ENCODE results near the gene GFER. TPM values are rescaled to one million over a fixed set of nuclear protein-coding genes. Genes with fewer than 3 reads are reported as not detected.

The GFER gene
- total RNA-seq, 4 donors from 2014 or later = 9.7 to 14.4 (median 11.6) TPM

DNA sequence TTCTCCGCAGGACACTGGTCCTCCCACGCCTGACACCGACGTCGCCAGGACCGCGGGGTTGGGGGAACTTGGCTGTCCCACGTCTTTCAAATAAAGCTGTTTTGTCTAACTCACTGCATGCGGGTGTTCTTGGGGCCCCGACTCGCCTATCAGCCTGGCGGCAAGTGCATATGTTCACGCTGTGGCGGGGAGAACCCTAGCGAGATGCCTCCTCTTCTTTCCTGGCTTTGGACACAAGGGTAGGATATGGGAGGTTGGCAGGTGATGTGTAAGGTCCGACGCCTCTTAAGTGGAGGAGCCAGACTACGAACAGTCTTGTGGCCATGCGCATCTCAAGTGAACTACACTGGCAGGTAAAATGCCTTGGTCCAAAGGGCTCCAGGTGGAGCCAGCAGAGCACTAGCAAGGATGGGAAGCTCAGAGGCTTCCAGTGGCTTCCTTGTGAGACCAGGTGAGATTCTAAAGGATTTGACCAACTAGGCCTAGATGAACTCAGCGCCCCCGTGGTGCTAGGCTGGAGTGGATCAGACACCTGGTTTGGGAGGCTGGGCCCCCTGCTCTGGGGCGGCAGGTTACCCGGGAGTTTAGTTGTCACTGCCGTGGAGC lies 18.5 kb upstream of the GFER start:
- 20 to 24% methylated on average over 23 to 24 of the region's 24 CpGs for WGBS, 2 donors
- TF ChIP-seq, protein P1, sequence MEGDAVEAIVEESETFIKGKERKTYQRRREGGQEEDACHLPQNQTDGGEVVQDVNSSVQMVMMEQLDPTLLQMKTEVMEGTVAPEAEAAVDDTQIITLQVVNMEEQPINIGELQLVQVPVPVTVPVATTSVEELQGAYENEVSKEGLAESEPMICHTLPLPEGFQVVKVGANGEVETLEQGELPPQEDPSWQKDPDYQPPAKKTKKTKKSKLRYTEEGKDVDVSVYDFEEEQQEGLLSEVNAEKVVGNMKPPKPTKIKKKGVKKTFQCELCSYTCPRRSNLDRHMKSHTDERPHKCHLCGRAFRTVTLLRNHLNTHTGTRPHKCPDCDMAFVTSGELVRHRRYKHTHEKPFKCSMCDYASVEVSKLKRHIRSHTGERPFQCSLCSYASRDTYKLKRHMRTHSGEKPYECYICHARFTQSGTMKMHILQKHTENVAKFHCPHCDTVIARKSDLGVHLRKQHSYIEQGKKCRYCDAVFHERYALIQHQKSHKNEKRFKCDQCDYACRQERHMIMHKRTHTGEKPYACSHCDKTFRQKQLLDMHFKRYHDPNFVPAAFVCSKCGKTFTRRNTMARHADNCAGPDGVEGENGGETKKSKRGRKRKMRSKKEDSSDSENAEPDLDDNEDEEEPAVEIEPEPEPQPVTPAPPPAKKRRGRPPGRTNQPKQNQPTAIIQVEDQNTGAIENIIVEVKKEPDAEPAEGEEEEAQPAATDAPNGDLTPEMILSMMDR (IDR thresholded peaks at IDR 0.05) = no peak
- TF ChIP-seq POLR2A (IDR thresholded peaks at IDR 0.05) = no peak
- intact Hi-C loops (cut with DNase I; ENCODE audit: low total_unique reads) = no loop called here
- peak overlapping the region; percentile 78 for H3K4me3 ChIP-seq (ENCODE audit: low read depth, poor library complexity, severe bottlenecking)
- no peak for DNase-seq (ENCODE audit: low spot score in 2 of 2)

DNA sequence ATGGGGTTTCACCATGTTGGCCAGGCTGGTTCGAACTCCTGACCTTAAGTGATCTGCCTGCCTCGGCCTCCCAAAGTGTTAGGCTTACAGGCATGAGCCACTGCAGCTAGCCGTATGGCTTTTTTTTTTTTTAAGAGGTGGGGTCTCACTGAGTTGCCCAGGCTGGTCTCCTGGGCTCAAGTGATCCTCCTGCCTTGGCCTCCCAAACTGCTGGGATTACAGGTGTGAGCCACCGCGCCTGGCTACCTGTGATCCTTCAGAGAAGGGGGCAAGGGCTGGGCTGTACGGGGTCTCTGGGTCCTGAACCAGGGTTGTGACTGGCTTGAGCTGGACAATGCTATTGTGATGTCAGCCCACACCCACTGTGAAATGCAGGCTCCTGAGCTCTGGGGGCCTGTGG lies 17.5 kb upstream of the GFER start, which contains the start of gene RNF151:
Gene RNF151, plus strand, starts transcription at position 397 of the 400 bp plus-strand sequence. CDS start 26 bp downstream, outside the sequence.
- DNase-seq (ENCODE audit: low spot score in 2 of 2) = no peak
- H3K4me3 ChIP-seq (ENCODE audit: low read depth, poor library complexity, severe bottlenecking) = no peak within 1 kb of the TSS
- intact Hi-C loops (cut with DNase I; ENCODE audit: low total_unique reads) = no loop called here
- TF ChIP-seq, protein P1 (IDR thresholded peaks at IDR 0.05) = no peak
- no peak for TF ChIP-seq POLR2A (IDR thresholded peaks at IDR 0.05)
- WGBS, 2 donors = 93 to 97% methylated on average over 6 of the region's 6 CpGs

DNA sequence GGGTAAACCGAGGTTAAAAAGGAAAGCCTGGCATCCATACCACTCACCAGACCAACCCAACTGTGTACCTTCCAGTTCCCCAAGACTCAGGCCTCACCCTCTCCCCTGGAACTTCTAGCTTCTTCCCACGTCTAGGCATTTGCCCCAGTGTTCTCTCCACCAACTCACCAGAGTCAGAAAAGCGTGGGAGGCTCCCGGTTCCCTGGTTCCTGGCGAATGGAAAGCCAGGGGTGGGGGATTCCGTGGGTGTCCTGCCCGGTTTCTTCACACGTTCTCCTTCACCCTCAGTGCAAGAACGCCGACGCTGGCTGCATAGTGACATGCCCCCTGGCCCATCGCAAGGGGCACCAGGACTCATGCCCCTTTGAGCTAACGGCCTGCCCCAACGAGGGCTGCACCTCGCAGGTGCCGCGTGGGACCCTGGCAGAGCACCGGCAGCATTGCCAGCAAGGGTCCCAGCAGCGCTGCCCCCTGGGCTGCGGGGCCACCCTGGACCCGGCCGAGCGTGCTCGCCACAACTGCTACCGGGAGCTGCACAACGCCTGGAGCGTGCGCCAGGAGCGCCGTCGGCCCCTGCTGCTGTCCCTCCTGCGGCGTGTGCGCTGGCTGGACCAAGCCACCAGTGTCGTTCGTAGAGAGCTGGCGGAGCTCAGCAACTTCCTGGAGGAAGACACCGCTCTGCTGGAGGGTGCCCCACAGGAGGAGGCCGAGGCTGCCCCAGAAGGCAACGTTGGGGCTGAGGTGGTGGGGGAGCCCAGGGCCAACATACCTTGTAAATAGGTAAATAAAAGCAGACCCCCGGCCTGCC lies 15.6 kb upstream of the GFER start:
- no peak overlapping the region for H3K4me3 ChIP-seq (ENCODE audit: low read depth, poor library complexity, severe bottlenecking)
- 87 to 88% methylated on average over 23 to 34 of the region's 41 CpGs for WGBS, 2 donors
- intact Hi-C loops (cut with DNase I; ENCODE audit: low total_unique reads) = no loop called here
- DNase-seq (ENCODE audit: low spot score in 2 of 2) = no peak
- TF ChIP-seq, protein P1 (IDR thresholded peaks at IDR 0.05) = no peak
- no peak for TF ChIP-seq POLR2A (IDR thresholded peaks at IDR 0.05)

DNA sequence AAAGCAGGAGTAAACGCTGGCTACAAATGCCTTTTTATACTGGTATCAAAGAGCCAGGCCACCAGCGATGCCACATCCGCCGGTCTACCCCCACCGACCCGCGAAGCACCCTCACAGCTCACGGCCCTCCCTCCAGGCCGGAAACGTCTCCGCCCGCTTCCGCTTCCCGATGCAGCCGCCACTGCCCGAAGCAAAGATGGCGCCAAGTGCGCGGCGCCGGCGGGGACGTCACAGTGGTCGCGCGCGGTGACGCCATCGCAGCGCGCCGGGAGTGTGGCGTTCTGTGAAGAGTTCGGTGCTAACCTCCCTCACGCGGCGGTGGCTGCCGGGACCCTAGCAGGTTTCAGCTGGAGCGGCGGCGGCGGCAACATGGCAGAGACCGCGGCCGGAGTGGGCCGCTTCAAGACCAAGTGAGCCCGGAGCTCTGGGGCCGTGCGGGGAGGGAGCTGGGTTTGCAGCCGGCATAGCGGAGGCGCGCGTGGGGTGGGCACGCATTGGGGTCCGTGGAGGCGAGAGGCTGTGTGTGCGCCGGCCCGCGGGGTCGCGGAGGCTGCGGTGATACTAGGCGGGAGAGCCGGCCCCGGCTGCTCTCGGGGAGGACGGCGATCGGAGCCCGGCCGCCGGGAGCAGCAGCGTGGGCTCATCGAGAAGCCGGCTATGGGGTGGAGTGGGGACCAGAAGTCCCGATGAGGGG lies 12.1 kb upstream of the GFER start, which contains the start of gene TBL3:
Gene TBL3, plus strand, starts transcription at position 258 of the 694 bp plus-strand sequence. Its CDS starts 112 bp downstream, at position 370.
- peak within 1 kb of the TSS; percentile 99 for H3K4me3 ChIP-seq (ENCODE audit: low read depth, poor library complexity, severe bottlenecking)
- peak; percentile 90 to 99 for DNase-seq (ENCODE audit: low spot score in 2 of 2)
- intact Hi-C loops (cut with DNase I; ENCODE audit: low total_unique reads) = no loop called here
- WGBS, 2 donors = 0% methylated on average over 30 to 53 of the region's 78 CpGs
- TF ChIP-seq, protein P1 (IDR thresholded peaks at IDR 0.05) = no peak
- TF ChIP-seq POLR2A (IDR thresholded peaks at IDR 0.05) = peak in 1 of 2 donors; percentile 86

DNA sequence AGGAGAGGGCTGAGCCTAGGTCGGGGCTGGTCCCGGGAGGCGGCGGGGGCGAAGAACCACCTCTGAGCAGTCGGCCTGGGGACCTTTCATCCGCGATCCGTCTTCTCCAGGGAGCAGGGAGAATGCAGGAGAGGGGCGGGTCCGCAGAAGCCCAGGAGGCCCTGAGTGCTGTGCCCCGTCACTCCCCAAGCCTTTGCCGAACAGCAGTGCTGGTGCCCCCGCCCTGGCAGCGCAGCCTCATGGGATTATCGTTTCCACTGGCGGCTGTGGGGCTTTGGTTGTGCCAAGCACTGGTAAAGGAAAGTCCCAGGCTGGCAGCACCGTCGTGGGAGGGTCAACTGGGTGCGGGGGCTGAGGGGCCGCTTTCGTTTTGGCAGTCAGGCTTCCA lies 11.5 kb upstream of the GFER start:
- WGBS, 2 donors = 2 to 5% methylated on average over 18 to 21 of the region's 22 CpGs
- TF ChIP-seq POLR2A (IDR thresholded peaks at IDR 0.05) = no peak
- TF ChIP-seq, protein P1 (IDR thresholded peaks at IDR 0.05) = no peak
- peak overlapping the region; percentile 99 for H3K4me3 ChIP-seq (ENCODE audit: low read depth, poor library complexity, severe bottlenecking)
- intact Hi-C loops (cut with DNase I; ENCODE audit: low total_unique reads) = no loop called here
- no peak for DNase-seq (ENCODE audit: low spot score in 2 of 2)
